ENCODE data around the gene AKAP14.
A peak's percentile ranks its signal among the peaks of the same experiment; 100 is the strongest.
"Not testable (repeated sequence)": the region's sequence is repeated elsewhere in the genome, so short reads cannot be mapped to it uniquely, and the experiment has no call there.

The AKAP14 gene

GRCh38 chrX:119887721-119888425, 7.8 kb upstream of the AKAP14 start:
- Mint-ChIP-seq H3K36me3 (ENCODE audit: low read depth) (no peaks in the 10 kb centered on the region), H3K4me3 (peak overlapping the region; percentile 74), H3K27me3 (ENCODE audit: low read depth, poor library complexity) (peaks cover 2% of the 10 kb centered on the region), H3K4me1 (peaks cover 12% of the 10 kb centered on the region), H3K27ac (no peak overlapping the region), H3K9me3 (peaks cover 42% of the 10 kb centered on the region)
- peak; percentile 75 for DNase-seq
- peak; percentile 42 for TF ChIP-seq CTCF (IDR thresholded peaks at IDR 0.05)

GRCh38 chrX:119890626-119891025, 5.1 kb upstream of the AKAP14 start:
- not testable (repeated sequence) for H3K27ac Mint-ChIP-seq; H3K27me3 Mint-ChIP-seq (ENCODE audit: low read depth, poor library complexity); H3K36me3 Mint-ChIP-seq (ENCODE audit: low read depth); DNase-seq; H3K4me3 Mint-ChIP-seq
- Mint-ChIP-seq H3K4me1 (peaks cover 12% of the 10 kb centered on the region), H3K9me3 (peaks cover 37% of the 10 kb centered on the region)

GRCh38 chrX:119891961-119892692, 3.6 kb upstream of the AKAP14 start:
- H3K27ac Mint-ChIP-seq, result peak overlapping the region; percentile 30
- not testable (repeated sequence) for DNase-seq

GRCh38 chrX:119899125-119899524, 3.4 kb downstream of the AKAP14 start:
- TF ChIP-seq CTCF (IDR thresholded peaks at IDR 0.05), result no peak
- no peak for DNase-seq
- Mint-ChIP-seq H3K4me3 (no peak overlapping the region), H3K36me3 (ENCODE audit: low read depth) (no peaks in the 10 kb centered on the region), H3K27ac (no peak overlapping the region), H3K4me1 (no peaks in the 10 kb centered on the region), H3K27me3 (ENCODE audit: low read depth, poor library complexity) (no peaks in the 10 kb centered on the region), H3K9me3 (peaks cover 42% of the 10 kb centered on the region)

More at GRCh38 chrX:119891961-119892692, 3.6 kb upstream of the AKAP14 start:
- Mint-ChIP-seq H3K9me3 (peaks cover 37% of the 10 kb centered on the region), H3K4me1 (peaks cover 12% of the 10 kb centered on the region)
- not testable (repeated sequence) for H3K27me3 Mint-ChIP-seq (ENCODE audit: low read depth, poor library complexity); H3K36me3 Mint-ChIP-seq (ENCODE audit: low read depth); H3K4me3 Mint-ChIP-seq

- Mint-ChIP-seq H3K4me3 (no peak overlapping the region), H3K36me3 (ENCODE audit: low read depth) (no peaks in the 10 kb centered on the region), H3K4me1 (no peaks in the 10 kb centered on the region), H3K27me3 (ENCODE audit: low read depth, poor library complexity) (no peaks in the 10 kb centered on the region), H3K27ac (no peak overlapping the region), H3K9me3 (peaks cover 46% of the 10 kb centered on the region)
- no peak for DNase-seq
- TF ChIP-seq CTCF (IDR thresholded peaks at IDR 0.05), result no peak
Observed at GRCh38 chrX:119900976-119901375, 5.3 kb downstream of the AKAP14 start.

GRCh38 chrX:119916310-119916709, 20.6 kb downstream of the AKAP14 start:
- H3K27ac Mint-ChIP-seq, result no peak overlapping the region
- no peak for DNase-seq
- TF ChIP-seq CTCF (IDR thresholded peaks at IDR 0.05), result no peak
- H3K36me3 Mint-ChIP-seq (ENCODE audit: low read depth), result no peaks in the 10 kb centered on the region
- peaks cover 53% of the 10 kb centered on the region for H3K9me3 Mint-ChIP-seq
- H3K27me3 Mint-ChIP-seq (ENCODE audit: low read depth, poor library complexity), result peaks cover 6% of the 10 kb centered on the region
- no peaks in the 10 kb centered on the region for H3K4me1 Mint-ChIP-seq
- no peak overlapping the region for H3K4me3 Mint-ChIP-seq

Measured in nephron progenitor cell (in vitro differentiated cells).